ENCODE results near the gene SHFL. TPM values are rescaled to one million over a fixed set of nuclear protein-coding genes. Genes with fewer than 3 reads are reported as not detected.

SHFL gene
- total RNA-seq, 2 experiments from 2014 or later, result 21.9 to 28.5 TPM

GRCh38 chr19:10112037-10112761 lies 26.1 kb downstream of the SHFL start:
- H3K4me2 ChIP-seq (ENCODE audit: low read length), result peak overlapping the region; percentile 7; the same call in 1 of the 2 replicates
- DNase-seq (ENCODE audit: low spot score), result no peak
- intact Hi-C loops (cut with micrococcal nuclease; ENCODE audit: unreplicated experiment), result loop anchor here (5.0 kb wide), 1 partner anchor 180 kb away; no protein-coding TSS in a partner anchor
- TF ChIP-seq, protein P1, sequence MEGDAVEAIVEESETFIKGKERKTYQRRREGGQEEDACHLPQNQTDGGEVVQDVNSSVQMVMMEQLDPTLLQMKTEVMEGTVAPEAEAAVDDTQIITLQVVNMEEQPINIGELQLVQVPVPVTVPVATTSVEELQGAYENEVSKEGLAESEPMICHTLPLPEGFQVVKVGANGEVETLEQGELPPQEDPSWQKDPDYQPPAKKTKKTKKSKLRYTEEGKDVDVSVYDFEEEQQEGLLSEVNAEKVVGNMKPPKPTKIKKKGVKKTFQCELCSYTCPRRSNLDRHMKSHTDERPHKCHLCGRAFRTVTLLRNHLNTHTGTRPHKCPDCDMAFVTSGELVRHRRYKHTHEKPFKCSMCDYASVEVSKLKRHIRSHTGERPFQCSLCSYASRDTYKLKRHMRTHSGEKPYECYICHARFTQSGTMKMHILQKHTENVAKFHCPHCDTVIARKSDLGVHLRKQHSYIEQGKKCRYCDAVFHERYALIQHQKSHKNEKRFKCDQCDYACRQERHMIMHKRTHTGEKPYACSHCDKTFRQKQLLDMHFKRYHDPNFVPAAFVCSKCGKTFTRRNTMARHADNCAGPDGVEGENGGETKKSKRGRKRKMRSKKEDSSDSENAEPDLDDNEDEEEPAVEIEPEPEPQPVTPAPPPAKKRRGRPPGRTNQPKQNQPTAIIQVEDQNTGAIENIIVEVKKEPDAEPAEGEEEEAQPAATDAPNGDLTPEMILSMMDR (conservative IDR thresholded peaks at IDR 0.05; ENCODE audit: low read length), result no peak
- no peak for TF ChIP-seq EZH2phosphoT487 (IDR thresholded peaks at IDR 0.05; ENCODE audit: borderline replicate concordance, low read depth, low read length)
- H3K27ac ChIP-seq (ENCODE audit: low read depth, low read length, poor library complexity, severe bottlenecking), result peak overlapping the region; percentile 55
- H3K4me3 ChIP-seq (ENCODE audit: low read depth, low read length, poor library complexity, severe bottlenecking), result no peak overlapping the region
- H3K4me1 ChIP-seq (ENCODE audit: insufficient read depth, low read length, poor library complexity, severe bottlenecking), result peaks cover 36% of the 10 kb centered on the region
- H3K79me2 ChIP-seq (ENCODE audit: insufficient read depth, low read depth, low read length), result peaks cover 23% of the 10 kb centered on the region
- no peaks in the 10 kb centered on the region for H4K20me1 ChIP-seq (ENCODE audit: insufficient read depth, low read length)
- no peak overlapping the region for H2AFZ ChIP-seq (ENCODE audit: low read length)
- POLR2A ChIA-PET, result interaction anchor here (0.6 to 1.5 kb wide), 3 partner anchors 8 to 20 kb away, joined by 3 to 4 read pairs (median 3); no protein-coding TSS in a partner anchor
- no peaks in the 10 kb centered on the region for H3K9me2 ChIP-seq (ENCODE audit: insufficient read depth, low read length)
- no TSS peak for BruUV-seq (replicated peaks)
- CTCF ChIA-PET (ENCODE audit: unreplicated experiment), result no interaction called here
- peaks cover 95% of the 10 kb centered on the region for H3K36me3 ChIP-seq (ENCODE audit: insufficient read depth, low read length)
- no peaks in the 10 kb centered on the region for H3K9me3 ChIP-seq (ENCODE audit: low read length)

- peak; percentile 73 for DNase-seq (ENCODE audit: low spot score)
- H3K4me2 ChIP-seq (ENCODE audit: low read length), result peak overlapping the region; percentile 39; the same call in 1 of the 2 replicates
- H4K20me1 ChIP-seq (ENCODE audit: insufficient read depth, low read length), result no peaks in the 10 kb centered on the region
- H3K4me3 ChIP-seq (ENCODE audit: low read depth, low read length, poor library complexity, severe bottlenecking), result no peak overlapping the region
- H3K79me2 ChIP-seq (ENCODE audit: insufficient read depth, low read depth, low read length), result peaks cover 19% of the 10 kb centered on the region
- no peaks in the 10 kb centered on the region for H3K9me3 ChIP-seq (ENCODE audit: low read length)
- no TSS peak for BruUV-seq (replicated peaks)
- POLR2A ChIA-PET, result interaction anchor here (0.6 to 1.5 kb wide), 2 partner anchors 9 to 11 kb away, joined by 3 to 4 read pairs; no protein-coding TSS in a partner anchor
- intact Hi-C loops (cut with micrococcal nuclease; ENCODE audit: unreplicated experiment), result loop anchor here (1.0 to 5.0 kb wide), 3 partner anchors 14 to 181 kb away; no protein-coding TSS in a partner anchor
- peak overlapping the region; percentile 55 for H3K27ac ChIP-seq (ENCODE audit: low read depth, low read length, poor library complexity, severe bottlenecking)
- H3K36me3 ChIP-seq (ENCODE audit: insufficient read depth, low read length), result peaks cover 94% of the 10 kb centered on the region
- CTCF ChIA-PET (ENCODE audit: unreplicated experiment), result no interaction called here
- no peak overlapping the region for H2AFZ ChIP-seq (ENCODE audit: low read length)
- H3K4me1 ChIP-seq (ENCODE audit: insufficient read depth, low read length, poor library complexity, severe bottlenecking), result peaks cover 28% of the 10 kb centered on the region
- TF ChIP-seq, protein P1 (conservative IDR thresholded peaks at IDR 0.05; ENCODE audit: low read length), result peak; percentile 86
- no peak for TF ChIP-seq EZH2phosphoT487 (IDR thresholded peaks at IDR 0.05; ENCODE audit: borderline replicate concordance, low read depth, low read length)
- H3K9me2 ChIP-seq (ENCODE audit: insufficient read depth, low read length), result no peaks in the 10 kb centered on the region
Observed at GRCh38 chr19:10112895-10113591, 26.9 kb downstream of the SHFL start.
